Right cardiac atrium (tissue), 5 donors: ENCODE data around the gene CD109. TPM values are rescaled to one million over a fixed set of nuclear protein-coding genes. Genes with fewer than 3 reads are reported as not detected.

Experiments
- ATAC-seq, 2 donors: fragments of 200-7000 bp; cut with Tn5 transposase; one replicate each; pipeline versions ENCODE4 v1.8.0 to v1.9.1; 2020; ENCODE audit warnings: moderate library complexity in 2 of 2, mild to moderate bottlenecking in 1 of 2
- DNase-seq, 3 donors: peaks; one replicate each; pipeline ENCODE4 v3.0.0-alpha.2; 2020
- H3K27ac ChIP-seq: one replicate; pipeline ENCODE4 v1.5.1; 2013; ENCODE audit warnings: mild to moderate bottlenecking, low read length, control low read depth, moderate library complexity
- H3K27me3 ChIP-seq: one replicate; pipeline ENCODE4 v1.6.1; 2013; ENCODE audit not compliant: control insufficient read depth, insufficient read depth
- H3K4me1 ChIP-seq: one replicate; pipeline ENCODE4 v1.6.1; 2013; ENCODE audit warnings: low read length; ENCODE audit not compliant: control insufficient read depth, insufficient read depth
- H3K4me3 ChIP-seq: one replicate; pipeline ENCODE4 v1.5.1; 2013; ENCODE audit warnings: low read length, control low read depth
- H3K9me3 ChIP-seq: one replicate; pipeline ENCODE4 v1.6.1; 2013; ENCODE audit warnings: low read length; ENCODE audit not compliant: control insufficient read depth
- WGBS: extraction: QIAGEN DNeasy Blood & Tissue Kit; methylation state at CpG from one replicate; pipeline ENCODE4 v1.1.7; 2013; 5-methylcytosine and 5-hydroxymethylcytosine counted together
- intact Hi-C, 4 donors: fragments of 100-400 bp; cut with DNase I; formaldehyde crosslinking; loops; one replicate each; pipeline versions ENCODE4 v1.11.0 to v1.14.0; 2022 to 2023
- polyA plus RNA-seq: library from polyadenylated mRNA; stranded (reverse); fragments of 200-250 nt; gene quantifications from one replicate; pipeline ENCODE4 v1.2.3, GENCODE V29; 2013
- total RNA-seq, 4 donors: library from RNA; stranded (reverse); fragmentation: NEBNext Ultra II Directional; extraction: Animal tissue kit (Norgen Biotek cat#: 25700); gene quantifications; one replicate each; pipeline ENCODE4 v1.2.1, GENCODE V29; 2021
- donor health status: healthy with polysubstance abuse.
- donor health status: DM: no; HTN: yes; CAD: no.
- donor health status: DM: no; HTN: no; CAD: no.
- donor health status: DM: no; HTN: yes; CAD: no; lungs with severe emphysema.
- donor health status: DM: yes; HTN: yes; CAD: no.

CD109 gene
- total and polyA plus RNA-seq, 5 donors, result 6.6 to 36.5 (median 27.3) TPM

DNA sequence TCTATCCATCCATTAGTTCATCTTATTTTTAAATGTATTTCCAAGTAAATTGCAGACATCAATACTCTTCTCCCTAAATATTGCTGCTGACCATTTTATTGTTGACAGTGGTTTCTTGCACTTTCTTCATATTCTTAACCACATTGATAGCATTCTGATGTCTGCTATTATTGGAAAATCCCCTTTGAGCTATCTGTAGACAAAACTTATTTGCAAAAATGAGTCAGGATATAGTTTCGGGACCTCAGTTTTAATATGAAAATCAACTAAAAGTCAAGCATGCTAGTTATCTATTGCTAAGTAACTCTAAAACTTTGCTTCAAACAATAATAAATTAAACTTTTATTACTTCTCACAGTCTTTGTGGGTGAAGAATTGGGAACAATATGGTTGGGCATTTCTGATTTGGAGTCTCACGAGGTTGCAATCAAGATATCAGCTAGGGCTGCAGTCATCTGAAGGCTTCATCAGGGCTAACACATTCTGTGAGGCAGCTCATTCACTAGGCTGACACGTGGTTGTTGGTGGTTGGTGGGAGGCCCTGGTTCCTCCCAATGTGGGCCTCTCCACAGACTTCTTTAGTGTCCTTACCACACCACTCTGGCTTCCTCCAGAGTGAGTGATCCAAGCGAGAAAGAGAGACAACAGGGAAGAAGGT is 32.7 kb downstream of the CD109 start:
- no peak overlapping the region for H3K27ac ChIP-seq
- WGBS, result 75% methylated on average over 4 of the region's 4 CpGs
- intact Hi-C loops, result no loop called here
- no peak overlapping the region for H3K4me3 ChIP-seq
- no peak for DNase-seq
- H3K4me1 ChIP-seq, result peaks cover 1% of the 10 kb centered on the region
- no peaks in the 10 kb centered on the region for H3K9me3 ChIP-seq
- no peaks in the 10 kb centered on the region for H3K27me3 ChIP-seq
- ATAC-seq, result no peak

DNA sequence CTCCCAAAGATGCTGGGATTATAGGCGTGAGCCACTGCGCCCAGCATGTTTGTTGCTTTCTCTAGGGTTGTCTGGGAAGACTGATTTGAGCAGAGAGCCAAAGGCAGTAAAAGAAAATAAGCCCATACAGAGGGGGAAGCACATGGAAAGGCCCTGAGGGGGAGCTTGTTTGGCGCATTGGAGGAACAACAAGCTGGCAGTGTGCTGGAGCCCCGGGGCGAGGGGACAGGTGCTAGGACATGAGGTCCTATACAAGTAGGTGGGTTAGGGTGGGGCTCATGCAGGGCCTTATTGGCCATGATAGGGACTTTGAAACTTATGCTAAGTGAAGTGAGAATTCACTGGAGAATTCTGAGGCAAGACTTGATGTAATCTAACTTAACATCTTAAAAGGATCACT is 35.3 kb downstream of the CD109 start:
- DNase-seq (no peak), ATAC-seq (no peak)
- Histone ChIP-seq H3K27ac (no peak overlapping the region), H3K4me3 (no peak overlapping the region), H3K9me3 (no peaks in the 10 kb centered on the region), H3K4me1 (no peaks in the 10 kb centered on the region), H3K27me3 (no peaks in the 10 kb centered on the region)
- 97% methylated on average over 5 of the region's 5 CpGs for WGBS
- intact Hi-C loops, result loop anchor here in 2 of 4 donors (5.0 to 10.0 kb wide), 2 partner anchors 54 to 1484 kb away; no protein-coding TSS in a partner anchor

DNA sequence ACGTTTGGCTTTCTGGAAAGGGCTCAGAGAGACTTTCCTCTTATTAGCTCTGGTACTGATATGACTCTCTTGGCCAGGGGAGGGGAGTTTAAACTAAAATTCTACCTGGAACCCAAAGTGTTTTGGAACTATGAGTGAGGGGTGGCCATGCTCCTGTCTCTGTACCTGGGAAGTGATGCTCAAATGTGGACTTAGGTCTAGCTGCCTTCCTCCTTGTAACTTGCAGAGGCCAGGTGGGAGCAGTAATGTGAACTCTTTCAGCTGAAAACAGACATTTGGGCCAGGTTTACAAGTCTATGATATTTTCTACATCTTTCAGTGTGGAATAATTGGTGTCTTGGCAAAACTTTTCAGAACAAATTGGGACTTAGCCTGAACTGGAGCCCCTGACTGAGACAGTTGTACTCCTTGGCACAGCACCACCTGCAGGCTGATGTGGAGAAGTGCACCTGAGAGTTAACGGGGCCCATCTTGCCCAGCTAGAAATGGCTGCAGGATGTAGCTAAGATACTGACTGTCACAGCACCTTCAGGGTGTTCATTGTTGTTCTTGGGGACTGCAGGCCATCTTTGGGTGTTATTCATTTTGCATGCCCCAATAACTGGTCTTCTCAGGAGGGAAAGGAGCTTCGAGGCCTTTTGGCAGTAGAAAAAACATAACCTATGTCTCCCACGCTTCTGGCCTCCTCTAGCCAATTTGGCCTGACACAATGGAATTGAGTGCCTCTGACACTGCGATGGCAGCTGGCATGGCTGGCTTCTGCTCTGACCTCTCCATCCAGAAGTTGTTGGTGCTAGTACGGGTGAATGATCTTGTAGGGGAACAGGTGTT is 37.1 kb downstream of the CD109 start:
- intact Hi-C loops, result loop anchor here (2.0 to 10.0 kb wide), 4 partner anchors 56 to 1482 kb away; no protein-coding TSS in a partner anchor
- H3K4me1 ChIP-seq, result no peaks in the 10 kb centered on the region
- no peak overlapping the region for H3K27ac ChIP-seq
- H3K27me3 ChIP-seq, result no peaks in the 10 kb centered on the region
- no peaks in the 10 kb centered on the region for H3K9me3 ChIP-seq
- WGBS, result 60% methylated on average over 6 of the region's 6 CpGs
- DNase-seq (peak; percentile 42 to 78 (median 66)), ATAC-seq (peak; percentile 74 to 88)
- no peak overlapping the region for H3K4me3 ChIP-seq

DNA sequence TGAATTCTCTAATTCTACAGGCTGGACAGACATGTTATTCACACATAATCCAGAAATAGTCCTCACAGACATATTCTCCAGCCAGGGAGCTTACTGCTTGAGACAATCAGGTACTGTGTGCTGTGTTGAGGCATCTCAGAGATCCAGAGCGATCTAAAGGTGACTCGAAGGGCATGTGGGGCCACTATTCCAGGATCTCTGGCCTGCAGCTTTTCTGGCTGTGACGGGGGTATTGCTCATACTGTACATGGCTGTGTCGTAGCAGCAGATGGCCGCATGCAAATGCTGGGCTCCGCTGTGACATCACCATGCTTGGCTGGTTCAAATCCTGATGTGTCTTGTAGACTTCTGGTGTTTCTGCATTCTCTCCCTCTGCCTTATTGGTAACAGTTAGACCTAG is 37.8 kb downstream of the CD109 start:
- Histone ChIP-seq H3K4me1 (no peaks in the 10 kb centered on the region), H3K27ac (no peak overlapping the region), H3K27me3 (no peaks in the 10 kb centered on the region), H3K4me3 (no peak overlapping the region), H3K9me3 (no peaks in the 10 kb centered on the region)
- intact Hi-C loops, result loop anchor here (2.0 to 10.0 kb wide), 4 partner anchors 56 to 1481 kb away; no protein-coding TSS in a partner anchor
- DNase-seq, result no peak
- no peak for ATAC-seq
- WGBS, result 88% methylated on average over 6 of the region's 6 CpGs

DNA sequence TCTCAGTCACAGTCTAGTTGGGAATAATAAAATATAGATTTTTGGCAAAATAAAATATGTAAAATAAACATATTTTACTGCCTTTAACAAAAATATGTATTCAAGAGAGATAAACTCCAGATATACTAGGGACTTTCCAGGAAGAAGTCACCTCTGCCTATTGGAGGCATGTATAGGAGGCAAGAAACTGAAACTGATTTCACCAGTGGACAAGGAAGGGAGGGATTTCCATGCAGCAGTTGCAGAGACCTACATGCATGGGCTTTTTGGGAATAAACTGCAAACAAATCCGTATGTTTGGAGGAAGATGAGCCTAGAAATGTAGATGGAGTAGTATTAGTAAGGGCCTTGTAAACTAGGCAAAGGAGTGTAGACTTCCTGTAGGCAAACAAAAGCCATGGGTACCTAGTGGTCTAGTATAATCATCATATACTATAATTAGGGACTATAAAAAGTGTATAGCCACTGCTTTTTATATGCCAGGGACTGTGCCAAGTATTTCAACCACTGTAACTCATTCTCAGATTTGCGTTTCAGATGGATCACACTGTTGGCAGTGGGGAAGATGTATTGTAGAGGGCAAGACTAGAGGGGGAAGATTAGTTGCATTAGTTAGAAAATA is 38.9 kb downstream of the CD109 start:
- WGBS, result 73% methylated on average over 2 of the region's 2 CpGs
- ATAC-seq, result no peak

DNA sequence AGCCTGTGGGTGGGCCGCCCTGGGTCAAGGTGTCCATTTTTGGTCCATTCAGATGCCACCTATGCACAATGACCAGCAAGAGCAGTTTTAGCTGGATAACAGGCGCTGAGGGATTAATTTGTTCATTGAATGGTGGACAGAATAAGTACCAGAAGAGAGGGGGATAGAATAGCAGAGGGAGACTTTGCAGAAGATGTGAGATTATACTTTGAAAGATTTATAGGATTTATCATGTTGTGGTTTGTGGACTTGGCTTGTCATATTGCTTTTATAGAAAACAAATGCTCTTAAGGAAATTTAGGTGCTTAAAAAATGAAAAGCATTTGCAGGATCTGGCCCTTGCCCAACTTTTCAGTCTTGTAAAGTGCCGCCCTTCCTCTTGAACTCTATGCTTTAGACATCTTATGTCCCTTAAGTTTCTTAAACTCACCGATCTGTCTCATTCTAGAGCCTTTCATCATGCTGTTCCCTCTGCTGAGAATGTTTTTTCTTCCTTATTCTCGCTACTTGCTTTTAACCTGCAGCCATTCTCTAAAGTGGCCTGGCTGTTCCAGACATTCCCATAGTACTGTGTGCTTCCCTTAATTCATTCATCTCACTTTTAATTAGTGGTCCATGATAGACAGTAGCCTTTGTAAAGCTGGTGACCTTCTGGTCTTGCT is 42.5 kb downstream of the CD109 start:
- Histone ChIP-seq H3K4me3 (no peak overlapping the region), H3K27ac (no peak overlapping the region), H3K9me3 (no peaks in the 10 kb centered on the region), H3K27me3 (no peaks in the 10 kb centered on the region), H3K4me1 (no peaks in the 10 kb centered on the region)
- no peak for DNase-seq
- 76% methylated on average over 5 of the region's 5 CpGs for WGBS
- intact Hi-C loops, result loop anchor here in 1 of 4 donors (10.0 kb wide), 1 partner anchor 1476 kb away; no protein-coding TSS in a partner anchor
- ATAC-seq, result no peak

More for the DNA sequence above, 38.9 kb downstream of the CD109 start:
- intact Hi-C loops, result loop anchor here in 2 of 4 donors (2.0 to 10.0 kb wide), 3 partner anchors 58 to 1480 kb away; no protein-coding TSS in a partner anchor
- Histone ChIP-seq H3K4me1 (no peaks in the 10 kb centered on the region), H3K27ac (no peak overlapping the region), H3K27me3 (no peaks in the 10 kb centered on the region), H3K4me3 (no peak overlapping the region), H3K9me3 (no peaks in the 10 kb centered on the region)
- no peak for DNase-seq

- 63% methylated on average over 2 of the region's 2 CpGs for WGBS
- no peak for DNase-seq
- no peaks in the 10 kb centered on the region for H3K27me3 ChIP-seq
- intact Hi-C loops, result loop anchor here in 1 of 4 donors (10.0 kb wide), 1 partner anchor 1476 kb away; no protein-coding TSS in a partner anchor
- no peaks in the 10 kb centered on the region for H3K9me3 ChIP-seq
- no peak overlapping the region for H3K27ac ChIP-seq
- no peaks in the 10 kb centered on the region for H3K4me1 ChIP-seq
- H3K4me3 ChIP-seq, result no peak overlapping the region
- peak; percentile 66 to 68 for ATAC-seq
These were observed 43.1 kb downstream of the CD109 start for GRCh38 chr6:73739096-73739495.

DNA sequence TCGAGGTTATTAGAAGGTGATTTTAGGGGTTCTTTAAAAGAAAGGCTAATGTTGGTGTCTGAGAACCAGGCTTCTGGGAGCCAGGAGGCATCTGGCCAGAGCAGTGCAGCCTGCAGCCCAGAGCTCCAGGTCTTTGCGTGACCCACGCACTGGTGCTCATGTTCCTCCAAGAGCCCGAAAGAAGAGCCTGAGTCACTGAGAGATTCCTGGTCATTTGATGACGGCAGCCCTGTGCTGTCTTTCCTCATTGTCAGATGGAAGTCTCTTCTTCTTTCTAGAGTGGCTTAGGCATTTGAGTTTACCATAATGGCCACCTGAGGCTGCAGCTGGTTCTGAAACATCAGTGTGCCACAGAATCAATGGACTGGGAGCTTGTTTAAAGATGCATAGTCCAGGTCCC is 46.4 kb downstream of the CD109 start:
- H3K4me3 ChIP-seq, result no peak overlapping the region
- no peak overlapping the region for H3K27ac ChIP-seq
- H3K27me3 ChIP-seq, result no peaks in the 10 kb centered on the region
- no peaks in the 10 kb centered on the region for H3K9me3 ChIP-seq
- ATAC-seq, result no peak
- no peaks in the 10 kb centered on the region for H3K4me1 ChIP-seq
- DNase-seq, result no peak
- WGBS, result 97% methylated on average over 5 of the region's 5 CpGs
- intact Hi-C loops, result loop anchor here in 1 of 4 donors (5.0 kb wide), 1 partner anchor 1470 kb away; no protein-coding TSS in a partner anchor

DNA sequence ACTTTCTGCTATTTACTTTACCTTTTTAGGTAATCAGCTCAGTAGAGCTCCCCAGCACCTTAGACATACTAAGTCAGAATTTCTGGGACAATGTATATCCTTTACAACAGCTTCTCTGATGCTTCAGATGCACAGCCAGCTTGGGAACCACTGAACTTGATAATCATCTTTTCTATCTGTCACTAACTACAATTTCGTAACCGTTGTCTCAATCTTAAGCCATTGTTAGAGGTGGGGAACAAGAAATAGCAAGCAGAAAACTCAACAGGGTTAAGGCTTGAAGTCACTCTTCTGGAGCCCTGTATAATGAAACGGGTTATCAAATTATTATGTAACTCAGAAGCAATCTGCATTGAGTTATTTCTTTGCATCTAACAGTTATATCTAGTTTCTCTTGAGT is 47.1 kb downstream of the CD109 start:
- WGBS, result 75% methylated on average over 3 of the region's 3 CpGs
- ATAC-seq (no peak), DNase-seq (no peak)
- Histone ChIP-seq H3K27me3 (no peaks in the 10 kb centered on the region), H3K9me3 (no peaks in the 10 kb centered on the region), H3K4me3 (no peak overlapping the region), H3K27ac (no peak overlapping the region), H3K4me1 (no peaks in the 10 kb centered on the region)
- intact Hi-C loops, result loop anchor here in 1 of 4 donors (5.0 kb wide), 1 partner anchor 1469 kb away; no protein-coding TSS in a partner anchor

DNA sequence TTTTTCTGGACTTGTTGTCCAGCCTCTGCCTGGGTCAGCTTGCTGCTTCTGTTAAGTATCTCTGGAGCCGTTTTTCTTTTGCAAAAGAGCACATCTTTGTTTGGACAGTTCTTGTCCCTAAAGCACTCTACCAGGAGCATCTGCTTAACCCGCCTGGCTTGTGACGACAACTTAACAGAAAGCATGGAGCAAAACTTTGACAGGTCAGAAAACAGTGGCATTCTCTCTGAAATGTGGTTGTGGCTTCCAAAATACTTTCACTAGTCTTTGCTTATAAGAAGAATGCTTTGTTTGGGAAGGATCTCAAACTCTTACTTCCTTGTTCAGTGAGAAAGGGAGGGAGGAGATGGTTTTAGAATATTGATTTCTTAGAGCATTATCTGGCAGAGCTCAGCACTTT is 47.6 kb downstream of the CD109 start:
- Histone ChIP-seq H3K27ac (no peak overlapping the region), H3K27me3 (no peaks in the 10 kb centered on the region), H3K4me3 (no peak overlapping the region), H3K9me3 (no peaks in the 10 kb centered on the region), H3K4me1 (no peaks in the 10 kb centered on the region)
- no peak for ATAC-seq
- no peak for DNase-seq
- intact Hi-C loops, result loop anchor here in 1 of 4 donors (5.0 kb wide), 1 partner anchor 1469 kb away; no protein-coding TSS in a partner anchor
- WGBS, result 68% methylated on average over 3 of the region's 3 CpGs
